GM12878 (cell line): ENCODE data around the gene ASAP3. TPM values are rescaled to one million over a fixed set of nuclear protein-coding genes. Genes with fewer than 3 reads are reported as not detected.

Experiments
- ATAC-seq: fragments of 200-7000 bp; cut with Tn5 transposase; 3 replicates; pipeline ENCODE4 v1.9.1; 2020; ENCODE audit warnings: mild to moderate bottlenecking, moderate library complexity
- BruUV-seq: library from RNA; stranded (reverse); fragments of 400-500 nt; replicated peaks from 2 replicates; lab custom pipeline; 2021; lab: Mats Ljungman, UMichigan
- CTCF ChIA-PET: fragments of 300-600 bp; sonication (Branson Sonifier 250); formaldehyde crosslinking; extraction: SDS; loops from one replicate; lab custom pipeline; 2021; ENCODE audit warnings: inconsistent platforms; lab: Yijun Ruan, JAX
- POLR2A ChIA-PET: fragments of 350-600 bp; formaldehyde crosslinking; extraction: SDS; loops from one replicate; lab custom pipeline; 2021; ENCODE audit warnings: inconsistent platforms; lab: Charles Lee
- RAD21 ChIA-PET: fragments of 300-600 bp; sonication (Branson Sonifier 250); formaldehyde crosslinking; loops from one replicate; lab custom pipeline; 2023; ENCODE audit warnings: antibody characterized with exemption; ENCODE audit not compliant: unreplicated experiment; lab: Charles Lee
- SMC1A ChIA-PET: fragments of 300-600 bp; sonication (Branson Sonifier 250); formaldehyde crosslinking; loops from one replicate; lab custom pipeline; 2023; ENCODE audit not compliant: unreplicated experiment, uncharacterized antibody; lab: Charles Lee
- DNase-seq: peaks from one replicate; pipeline ENCODE4 v3.0.0-alpha.2; 2011; ENCODE audit warnings: low read depth, low spot score
- FAIRE-seq: peaks from 3 replicates; lab custom pipeline; 2011; peaks lifted over from hg19 to GRCh38; lab: Jason Lieb, UNC
- H2AFZ ChIP-seq: 2 replicates; pipeline ENCODE4 v1.6.0; 2011; ENCODE audit warnings: low read depth, low read length, control low read depth; ENCODE audit not compliant: control insufficient read depth
- H3K27ac ChIP-seq: 2 replicates; pipeline ENCODE4 v1.5.1; 2011; ENCODE audit warnings: control low read depth; ENCODE audit not compliant: control insufficient read depth, insufficient read depth
- H3K27me3 ChIP-seq, 2 experiments: replicated peaks in 1 of 2; 2 replicates each; pipeline versions ENCODE4 v1.6.0 to v1.6.1; 2011; ENCODE audit warnings: low read length in 1 of 2; ENCODE audit not compliant: control insufficient read depth in 2 of 2, insufficient read depth in 2 of 2
- H3K36me3 ChIP-seq, 2 experiments: 2 replicates each; pipeline ENCODE4 v1.5.1; 2011; ENCODE audit warnings: low read length in 1 of 2; ENCODE audit not compliant: control insufficient read depth in 2 of 2, insufficient read depth in 2 of 2
- H3K4me1 ChIP-seq: 2 replicates; pipeline ENCODE4 v1.6.1; 2011; ENCODE audit warnings: mild to moderate bottlenecking, low read length, moderate library complexity, mixed read lengths; ENCODE audit not compliant: control insufficient read depth, insufficient read depth
- H3K4me2 ChIP-seq: 2 replicates; pipeline ENCODE4 v1.6.0; 2011; ENCODE audit warnings: control low read depth; ENCODE audit not compliant: control insufficient read depth, insufficient read depth
- H3K4me3 ChIP-seq: fragments of 200-600 bp; sonication (generic); 2 replicates; pipeline ENCODE4 v1.5.1; 2016
- H3K79me2 ChIP-seq: 2 replicates; pipeline ENCODE4 v1.6.0; 2011; ENCODE audit warnings: low read length; ENCODE audit not compliant: control insufficient read depth, insufficient read depth
- H3K9ac ChIP-seq: 2 replicates; pipeline ENCODE4 v1.8.0; 2011; ENCODE audit warnings: low read length, control low read depth, mixed read lengths; ENCODE audit not compliant: control insufficient read depth, insufficient read depth
- H3K9me3 ChIP-seq: replicated peaks from 3 replicates; pipeline ENCODE4 v1.5.1; 2011; ENCODE audit warnings: mild to moderate bottlenecking, low read length; ENCODE audit not compliant: control insufficient read depth, insufficient read depth
- H4K20me1 ChIP-seq: 2 replicates; pipeline ENCODE4 v1.6.0; 2011; ENCODE audit not compliant: control insufficient read depth, insufficient read depth
- ZBTB40 ChIP-seq: fragments of 450-650 bp; IDR thresholded peaks from 2 replicates; pipeline ENCODE4 v1.6.1; 2016; ENCODE audit warnings: mild to moderate bottlenecking, moderate library complexity, borderline replicate concordance
- WGBS: methylation state at CpG from one replicate; pipeline ENCODE4 v1.1.6; 2016; ENCODE audit warnings: low lambda C conversion rate; ENCODE audit not compliant: insufficient replicate concordance, insufficient coverage; ENCODE audit errors: missing lambda C conversion rate; 5-methylcytosine and 5-hydroxymethylcytosine counted together
- in situ Hi-C: fragments of 300-500 bp; cut with MboI; formaldehyde crosslinking; loops from 9 replicates; pipeline ENCODE4 v1.14.3; 2018; ENCODE audit warnings: mixed read lengths
- intact Hi-C: fragments of 100-400 bp; cut with micrococcal nuclease; formaldehyde crosslinking; loops from one replicate; pipeline ENCODE4 v1.14.2; 2022; ENCODE audit not compliant: unreplicated experiment
- polyA plus RNA-seq, 11 experiments: library from polyadenylated mRNA; depleted of rRNA in 4 of 11; unstranded in 6 of 11; stranded (reverse) in 5 of 11; fragments of >200 nt; fragmentation: Nextera tagmentation in 4 of 11; fragmentation: Illumina TruSeq in 1 of 11; extraction: Ambion mirVana in 4 of 11; extraction: Trizol in 1 of 11; gene quantifications; 1 replicate in 1 of 11; 2 replicates in 10 of 11; pipeline versions ENCODE4 v1.2.1 to v1.2.3, GENCODE V29; 2011 to 2016; ENCODE audit warnings: inconsistent platforms in 2 of 11, missing spikeins in 2 of 11, low read depth in 1 of 11
- total RNA-seq, 4 experiments: library from RNA; depleted of rRNA in 3 of 4; stranded (reverse); fragments of >200 nt in 3 of 4; fragmentation: Illumina TruSeq in 1 of 4; extraction: Trizol in 1 of 4; gene quantifications; 2 replicates each; pipeline versions ENCODE4 v1.2.1 to v1.2.3, GENCODE V29; 2013 to 2021

The ASAP3 gene
- total and polyA plus RNA-seq, 10 of the 15 experiments (the other 5 are each of a cell fraction or from before 2014, with no cell fraction given), result 0.04 to 0.92 (median 0.34) TPM; not detected in 1

DNA sequence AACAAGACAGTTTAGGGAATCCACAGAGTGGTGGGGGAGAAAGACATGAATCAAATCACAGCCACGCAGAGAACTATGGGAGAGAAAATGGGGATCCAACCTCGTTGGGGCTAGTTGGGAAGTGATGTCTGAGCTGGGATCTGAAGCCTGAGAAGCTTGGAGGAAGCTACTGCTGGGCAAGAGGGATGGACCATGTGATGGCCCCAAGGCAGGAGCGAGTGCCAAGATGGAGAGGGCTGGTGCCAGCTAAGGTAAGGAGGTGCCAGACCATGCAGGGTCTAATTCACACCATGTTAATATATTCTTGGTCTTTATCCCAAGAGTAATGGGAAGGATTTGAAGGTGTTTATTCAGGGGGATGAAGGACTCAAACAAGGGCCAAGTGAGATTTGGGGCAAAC, 41.2 kb downstream of the ASAP3 start:
- CTCF ChIA-PET, result no interaction called here
- TF ChIP-seq ZBTB40, result no peak
- in situ Hi-C loops (no loop called here), intact Hi-C loops (no loop called here)
- no peaks in the 10 kb centered on the region for H3K4me1 ChIP-seq
- peaks cover 0 to 3% of the 10 kb centered on the region in 2 experiments; a peak in 1 of 4 replicates for H3K27me3 ChIP-seq
- no peak for FAIRE-seq
- no peaks in the 10 kb centered on the region for H3K36me3 ChIP-seq
- no peak overlapping the region for H3K9ac ChIP-seq
- H3K27ac ChIP-seq, result no peak overlapping the region
- WGBS, result 0% methylated on average over 3 of the region's 3 CpGs
- POLR2A ChIA-PET, result interaction anchor here (1.2 kb wide), 1 partner anchor 21 kb away, joined by 3 read pairs; no protein-coding TSS in a partner anchor
- H3K4me2 ChIP-seq, result no peak overlapping the region
- BruUV-seq, result no TSS peak
- no peaks in the 10 kb centered on the region for H4K20me1 ChIP-seq
- no peak overlapping the region for H3K4me3 ChIP-seq
- RAD21 ChIA-PET, result no interaction called here
- SMC1A ChIA-PET, result no interaction called here
- H3K9me3 ChIP-seq, result no peaks in the 10 kb centered on the region
- ATAC-seq, result no peak
- DNase-seq, result no peak
- no peaks in the 10 kb centered on the region for H3K79me2 ChIP-seq
- no peak overlapping the region for H2AFZ ChIP-seq
